Activated CD4-positive, alpha-beta T cell treated with anti-CD3 and anti-CD28 coated beads, Interleukin-2, Interleukin-6, amounts not matched to agents 100 ng/mL and 50 ng/mL, durations not matched to agents 16 hours and 8 hours (primary cell): ENCODE data around the gene TPM2.
A peak's percentile ranks its signal among the peaks of the same experiment; 100 is the strongest.

Experiments
- DNase-seq: peaks from one replicate; pipeline ENCODE4 v3.0.0-alpha.2; 2020

The TPM2 gene

GRCh38 chr9:35673132-35674024, 16.3 kb downstream of the TPM2 start, which contains the start of gene CA9:
Gene CA9, plus strand, starts transcription at chr9:35673928. Its CDS starts 32 bp downstream, at chr9:35673960.
- DNase-seq = no peak

DNA sequence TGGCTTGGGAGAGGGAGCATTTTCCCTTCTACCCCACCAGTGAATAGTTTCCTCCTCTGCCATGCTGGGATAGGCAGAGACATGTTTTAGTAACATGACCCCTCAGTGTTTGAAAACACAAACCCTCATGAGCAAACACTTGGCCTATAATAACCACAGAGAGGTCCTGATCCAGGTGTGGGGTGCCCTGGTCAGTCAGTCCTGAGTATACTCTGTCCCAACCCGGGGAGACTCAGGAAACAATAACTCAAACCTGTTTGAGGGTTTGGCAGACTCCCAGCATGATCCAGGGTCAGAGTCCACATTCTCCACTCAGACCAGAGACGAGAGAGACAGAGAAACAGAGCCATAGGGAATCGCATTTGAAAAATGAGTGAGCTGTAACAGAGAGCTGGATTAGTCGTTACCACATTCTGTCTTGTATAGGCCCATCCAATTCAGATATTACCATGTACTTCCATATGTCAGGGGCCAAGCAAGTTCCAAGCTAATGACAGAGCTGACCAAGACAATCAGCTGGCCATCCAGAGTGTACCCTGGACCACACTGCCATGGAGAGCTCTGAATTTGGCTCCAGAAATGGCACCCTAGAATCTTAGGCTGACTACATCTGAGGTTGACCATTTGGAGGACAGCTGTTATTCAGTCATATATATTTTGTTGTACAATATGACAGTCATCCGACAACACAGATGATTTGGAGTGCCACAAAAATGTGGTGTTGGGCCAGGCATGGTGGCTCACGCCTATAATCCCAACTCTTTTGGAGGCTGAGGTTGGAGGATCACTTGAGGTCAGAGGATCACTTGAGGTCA, 20.2 kb downstream of the TPM2 start:
- no peak for DNase-seq

GRCh38 chr9:35667939-35668338, 21.8 kb downstream of the TPM2 start:
- no peak for DNase-seq

GRCh38 chr9:35666549-35666948, 23.2 kb downstream of the TPM2 start:
- no peak for DNase-seq

DNA sequence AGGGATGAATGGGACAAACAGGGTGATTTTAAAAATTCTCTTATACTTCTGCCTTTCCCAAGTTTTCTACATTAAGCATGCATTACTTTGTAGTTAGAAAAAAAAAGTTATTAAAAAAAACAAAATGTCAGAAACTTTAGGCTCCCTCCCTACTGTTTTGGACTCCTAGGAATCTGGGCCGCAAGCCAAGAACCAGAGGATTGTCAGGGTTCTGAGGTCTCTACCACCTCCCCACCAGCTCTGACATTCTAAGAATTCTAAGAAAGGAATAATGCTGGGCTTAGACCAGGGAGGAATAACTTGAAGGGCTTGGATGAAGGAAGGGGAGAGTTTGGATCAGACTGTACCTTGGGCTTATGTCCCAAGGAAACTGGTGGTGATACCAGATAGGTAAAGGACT, 23.7 kb downstream of the TPM2 start:
- DNase-seq = no peak

DNA sequence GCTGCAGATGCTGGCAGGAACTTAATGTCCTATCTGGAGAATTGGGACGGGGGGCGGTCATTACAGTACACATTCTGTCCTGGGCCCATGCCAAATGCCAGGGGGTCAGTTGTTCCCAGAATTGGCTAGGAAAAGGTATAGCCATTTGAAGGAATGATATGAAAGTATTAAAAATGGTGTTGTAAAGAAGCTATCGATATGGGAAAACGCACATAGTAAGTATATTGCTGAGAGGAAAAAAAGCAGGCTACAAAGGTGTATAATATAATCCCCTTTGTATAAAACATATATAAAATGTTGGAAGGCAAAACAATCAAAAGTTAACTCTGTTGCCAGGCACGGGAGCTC, 24.3 kb downstream of the TPM2 start:
- no peak for DNase-seq

DNA sequence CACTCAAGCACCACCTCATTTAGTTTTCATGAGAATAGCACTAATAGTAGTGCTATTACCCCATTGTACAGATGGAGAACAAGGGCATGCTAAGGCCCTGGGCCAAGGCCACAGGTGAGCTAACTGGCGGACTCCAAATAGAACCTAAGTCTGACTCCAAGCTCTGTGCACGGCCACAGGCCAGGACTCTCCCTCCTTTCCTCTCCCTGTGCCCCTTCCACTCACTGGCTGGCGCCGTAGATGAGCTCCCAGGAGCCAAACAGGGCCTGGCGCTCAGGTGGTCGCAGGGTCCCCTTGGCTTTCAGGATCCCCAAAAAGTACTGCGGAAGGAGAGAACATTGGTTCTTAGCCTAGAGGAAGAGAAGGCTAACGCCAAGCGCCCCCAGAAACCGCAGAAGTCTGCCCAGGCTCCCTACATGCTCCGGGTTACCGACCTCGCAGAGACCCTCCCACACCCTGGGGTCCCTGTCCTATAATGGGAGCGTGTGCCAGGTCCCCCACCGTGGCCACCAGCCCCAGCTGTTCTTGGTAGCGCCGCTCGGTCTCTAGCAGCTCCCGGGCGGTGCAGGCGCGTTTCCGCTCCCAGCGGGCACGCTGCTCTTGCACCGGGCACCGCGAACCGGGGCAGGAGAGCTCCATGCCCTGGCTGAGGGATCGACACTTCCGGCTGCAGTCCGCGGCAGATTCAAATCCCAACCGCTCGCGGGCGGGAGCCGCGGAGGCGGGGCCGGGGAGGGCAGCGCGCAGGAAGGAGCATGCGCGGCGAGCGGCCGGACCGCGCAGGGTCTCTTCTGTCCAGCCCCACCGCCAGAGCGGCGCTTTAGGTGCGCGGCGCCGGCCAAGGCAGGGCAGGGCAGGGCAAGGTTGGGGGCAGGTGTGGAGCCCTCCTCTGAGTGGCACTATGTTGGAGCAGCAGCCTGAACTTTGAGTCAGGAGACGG, 24.9 kb downstream of the TPM2 start, which contains the start of gene ARHGEF39:
TSS of gene ARHGEF39 (minus strand) at position 665 of the 940 bp plus-strand sequence. CDS start at position 639, 26 bp downstream.
- DNase-seq = peak; percentile 88

DNA sequence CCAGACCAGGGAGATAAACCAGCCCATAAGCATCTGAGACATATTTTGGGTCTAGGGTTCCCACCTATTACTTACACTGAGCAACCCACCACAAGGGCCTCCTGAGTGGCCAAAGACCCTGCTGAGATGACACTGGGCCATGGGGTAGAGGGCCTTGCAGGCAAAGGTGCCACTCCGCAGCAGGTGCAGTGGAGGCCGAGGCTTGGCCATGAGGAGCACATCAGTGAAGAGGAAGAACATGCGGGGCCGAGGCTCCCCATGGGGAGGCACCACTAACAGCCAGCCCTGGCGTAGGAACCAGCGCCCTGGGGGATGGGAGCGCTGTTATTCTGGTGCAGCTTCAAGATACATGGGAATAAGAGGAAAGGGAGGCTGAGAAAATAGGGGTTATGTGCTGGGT, 27.3 kb downstream of the TPM2 start:
- no peak for DNase-seq

GRCh38 chr9:35661756-35662350, 27.9 kb downstream of the TPM2 start:
- peak; percentile 47 for DNase-seq

- no peak for DNase-seq
Observed at GRCh38 chr9:35660966-35661415, 28.7 kb downstream of the TPM2 start.

DNA sequence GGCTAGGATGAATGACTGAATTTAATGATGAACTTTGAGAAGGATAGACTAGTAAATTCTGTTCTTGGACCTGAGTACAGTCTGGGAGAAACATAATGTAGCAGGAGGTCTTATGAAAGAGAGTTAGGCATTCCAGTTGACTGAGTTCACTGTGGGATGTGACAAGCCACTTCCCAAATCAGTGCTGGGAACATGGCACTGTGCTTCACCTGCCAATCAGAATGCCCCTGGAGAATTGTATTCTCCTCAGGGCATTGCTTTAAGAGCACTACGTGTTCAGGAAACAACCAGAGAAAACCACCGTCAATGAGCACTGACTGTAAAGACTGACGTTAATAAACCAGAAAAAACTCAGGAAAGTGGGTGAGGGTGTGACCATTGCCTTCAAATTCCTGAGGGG, 30.4 kb downstream of the TPM2 start:
- no peak for DNase-seq

GRCh38 chr9:35658968-35659220, 30.8 kb downstream of the TPM2 start:
- DNase-seq = peak; percentile 53

DNA sequence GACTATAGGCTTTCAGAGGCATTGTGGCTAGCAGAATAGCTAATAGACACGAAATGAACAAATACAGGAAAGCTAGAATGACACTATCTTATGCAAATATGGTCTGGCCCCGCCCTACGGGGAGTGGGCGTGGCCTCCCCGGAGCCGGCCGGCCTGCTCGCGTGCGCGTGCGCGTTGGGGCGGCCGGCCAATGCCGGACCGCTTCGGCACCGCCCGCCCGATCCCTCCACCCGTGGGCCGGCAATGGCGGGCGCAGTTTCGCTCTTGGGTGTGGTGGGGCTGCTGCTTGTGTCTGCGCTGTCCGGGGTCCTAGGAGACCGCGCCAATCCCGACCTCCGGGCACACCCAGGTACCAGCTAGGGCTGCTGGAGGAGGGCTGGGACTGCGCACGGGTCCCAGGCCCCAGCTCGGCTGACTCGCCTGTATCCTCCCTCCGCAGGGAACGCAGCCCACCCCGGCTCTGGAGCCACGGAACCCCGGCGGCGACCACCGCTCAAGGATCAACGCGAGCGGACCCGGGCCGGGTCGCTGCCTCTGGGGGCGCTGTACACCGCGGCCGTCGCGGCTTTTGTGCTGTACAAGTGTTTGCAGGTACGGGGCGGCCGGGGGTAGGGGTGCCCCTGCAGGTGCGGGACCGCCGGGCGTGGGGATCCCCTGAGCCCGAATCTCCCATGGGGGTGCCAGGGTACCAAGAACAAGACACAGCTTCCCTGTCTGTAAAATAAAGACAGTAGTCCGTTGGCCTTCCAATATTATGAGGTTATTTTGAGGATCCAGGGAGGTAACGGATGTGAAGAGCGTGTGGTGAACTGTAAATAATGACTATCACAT, 31.4 kb downstream of the TPM2 start, which contains the start of gene CCDC107:
TSS of gene CCDC107 (plus strand) at position 156 of the 831 bp plus-strand sequence. CDS start at position 244, 88 bp downstream.
- DNase-seq = peak; percentile 90

DNA sequence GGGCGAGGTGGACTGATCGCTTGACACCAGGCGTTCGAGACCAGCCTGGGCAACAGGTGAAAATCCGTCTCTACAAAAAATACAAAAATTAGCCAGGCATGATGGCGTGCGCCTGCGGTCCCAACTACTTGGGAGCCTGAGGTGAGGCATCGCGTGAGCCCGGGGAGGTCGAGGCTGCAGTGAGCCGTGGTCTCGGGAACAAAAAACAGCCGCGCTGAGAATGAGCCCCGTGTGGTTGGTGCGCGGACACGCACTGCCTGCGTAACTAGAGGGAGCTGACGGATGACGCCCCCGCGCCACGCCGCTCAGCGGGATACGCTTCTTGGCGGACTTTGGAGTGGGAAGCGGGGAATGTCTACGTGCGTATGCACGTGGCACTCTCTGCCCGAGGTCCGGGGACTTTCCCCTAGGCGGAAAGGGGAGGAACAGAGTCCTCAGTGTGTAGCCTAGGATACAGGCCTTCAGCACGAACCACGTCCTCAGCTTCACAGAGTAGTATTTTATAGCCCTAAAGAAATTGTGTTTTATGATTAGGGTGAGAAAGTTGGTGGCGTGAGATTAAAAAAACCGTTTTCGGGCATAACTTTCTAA, 32.1 kb downstream of the TPM2 start, which contains the start of gene RMRP:
TSS of gene RMRP (minus strand) at position 474 of the 591 bp plus-strand sequence.
- DNase-seq = peak; percentile 98

- no peak for DNase-seq
Observed at GRCh38 chr9:35656831-35657545, 32.7 kb downstream of the TPM2 start.

- DNase-seq = no peak
Observed at GRCh38 chr9:35656348-35656747, 33.4 kb downstream of the TPM2 start.

GRCh38 chr9:35653611-35654010, 36.1 kb downstream of the TPM2 start:
- no peak for DNase-seq

GRCh38 chr9:35652829-35653209, 36.9 kb downstream of the TPM2 start:
- no peak for DNase-seq

GRCh38 chr9:35651956-35652828, 37.5 kb downstream of the TPM2 start:
- peak; percentile 33 for DNase-seq
